Neural cell (in vitro differentiated cells): ENCODE results near the gene GSTO2.

Experiments used
- CTCF ChIP-seq: fragments of 450-650 bp; IDR thresholded peaks from 2 replicates; pipeline ENCODE4 v1.5.1; 2014; ENCODE audit warnings: antibody characterized with exemption, mild to moderate bottlenecking, moderate library complexity; ENCODE audit not compliant: poor library complexity, severe bottlenecking
- EP300 ChIP-seq: fragments of 450-650 bp; conservative IDR thresholded peaks from 2 replicates; pipeline ENCODE4 v1.6.1; 2014; ENCODE audit warnings: antibody characterized with exemption, mild to moderate bottlenecking, moderate library complexity; ENCODE audit not compliant: poor library complexity, severe bottlenecking
- EZH2 ChIP-seq: fragments of 200-600, 300-800 bp; shearing (Covaris generic), sonication (generic); IDR thresholded peaks from 2 replicates; pipeline ENCODE4 v1.6.1; 2014; ENCODE audit warnings: antibody characterized with exemption, low read length, borderline replicate concordance, mild to moderate bottlenecking; ENCODE audit not compliant: insufficient read depth, poor library complexity, severe bottlenecking
- MXI1 ChIP-seq: fragments of 450-650 bp; conservative IDR thresholded peaks from 2 replicates; pipeline ENCODE4 v1.6.1; 2014; ENCODE audit warnings: antibody characterized with exemption, mild to moderate bottlenecking; ENCODE audit not compliant: poor library complexity, severe bottlenecking
- POLR2AphosphoS5 ChIP-seq: IDR thresholded peaks from 2 replicates; pipeline ENCODE4 v1.6.1; 2012
- RAD21 ChIP-seq: fragments of 450-650 bp; conservative IDR thresholded peaks from 2 replicates; pipeline ENCODE4 v1.6.1; 2014; ENCODE audit warnings: antibody characterized with exemption, mild to moderate bottlenecking, moderate library complexity
- REST ChIP-seq: IDR thresholded peaks from 2 replicates; pipeline ENCODE4 v1.6.1; 2012; ENCODE audit warnings: borderline replicate concordance
- SMC3 ChIP-seq: fragments of 450-650 bp; conservative IDR thresholded peaks from 2 replicates; pipeline ENCODE4 v1.6.1; 2014; ENCODE audit warnings: antibody characterized with exemption, mild to moderate bottlenecking, moderate library complexity; ENCODE audit not compliant: poor library complexity
- TAF1 ChIP-seq: IDR thresholded peaks from 2 replicates; pipeline ENCODE4 v1.6.1; 2012; ENCODE audit warnings: low read depth

- TF ChIP-seq CTCF (no peak), POLR2AphosphoS5 (no peak), EP300 (no peak), SMC3 (no peak), REST (no peak), RAD21 (no peak), EZH2 (no peak), TAF1 (no peak), MXI1 (no peak)
Measured at GRCh38 chr10:104326991-104327610, 58.1 kb downstream of the GSTO2 start.
